Thyroid gland (tissue), 4 donors: ENCODE results near the gene DOK1. TPM values are rescaled to one million over a fixed set of nuclear protein-coding genes. Genes with fewer than 3 reads are reported as not detected.

Source experiments
- DNase-seq, 2 donors: peaks; one replicate each; pipeline ENCODE4 v3.0.0-alpha.2; 2019
- H3K27ac ChIP-seq, 3 donors: fragments of 200-600 bp; sonication (generic); 1 replicate in 2 of 3; 2 replicates in 1 of 3; pipeline ENCODE4 v1.5.1; 2016 to 2019; ENCODE audit warnings: mild to moderate bottlenecking in 1 of 3, moderate library complexity in 1 of 3
- H3K27me3 ChIP-seq: fragments of 200-600 bp; sonication (generic); one replicate; pipeline ENCODE4 v1.5.1; 2019
- H3K36me3 ChIP-seq, 2 donors: fragments of 200-600 bp; sonication (generic); one replicate each; pipeline ENCODE4 v1.5.1; 2016 to 2019
- H3K4me1 ChIP-seq, 2 donors: fragments of 200-600 bp; sonication (generic); one replicate each; pipeline ENCODE4 v1.5.1; 2017 to 2019
- H3K4me3 ChIP-seq, 3 donors: fragments of 200-600 bp; sonication (generic); replicated peaks in 1 of 3; 1 replicate in 2 of 3; 2 replicates in 1 of 3; pipeline ENCODE4 v1.5.1; 2016; ENCODE audit warnings: mild to moderate bottlenecking in 1 of 3
- H3K9me3 ChIP-seq: fragments of 200-600 bp; sonication (generic); one replicate; pipeline ENCODE4 v1.5.1; 2017
- POLR2A ChIP-seq, 2 donors: fragments of 450-650 bp; IDR thresholded peaks; one replicate each; pipeline ENCODE4 v1.6.1; 2017; ENCODE audit warnings: antibody characterized with exemption in 2 of 2, mild to moderate bottlenecking in 2 of 2, moderate library complexity in 1 of 2
- WGBS, 2 donors: methylation state at CpG; one replicate each; pipeline ENCODE4 v1.1.5; 2017; 5-methylcytosine and 5-hydroxymethylcytosine counted together
- intact Hi-C: fragments of 100-400 bp; cut with DNase I; formaldehyde crosslinking; loops from one replicate; pipeline ENCODE4 v1.15.1; 2023
- total RNA-seq, 4 donors: library from RNA; depleted of rRNA; stranded (reverse); fragments of >200 nt; gene quantifications; one replicate each; pipeline ENCODE4 v1.2.3, GENCODE V29; 2016
- TF ChIP-seq, protein P1 (sequence below), 6 experiments: fragments of 200-600 bp in 3 of 6; fragments of 450-650 bp in 3 of 6; sonication (generic) in 3 of 6; IDR thresholded peaks; one replicate each; pipeline ENCODE4 v1.5.1; 2016 to 2019; ENCODE audit warnings: antibody characterized with exemption in 6 of 6, mild to moderate bottlenecking in 2 of 6, inconsistent platforms in 1 of 6, moderate library complexity in 1 of 6

DOK1 gene
- total RNA-seq, 4 donors from 2014 or later, result 14.4 to 19.4 (median 18.4) TPM

DNA sequence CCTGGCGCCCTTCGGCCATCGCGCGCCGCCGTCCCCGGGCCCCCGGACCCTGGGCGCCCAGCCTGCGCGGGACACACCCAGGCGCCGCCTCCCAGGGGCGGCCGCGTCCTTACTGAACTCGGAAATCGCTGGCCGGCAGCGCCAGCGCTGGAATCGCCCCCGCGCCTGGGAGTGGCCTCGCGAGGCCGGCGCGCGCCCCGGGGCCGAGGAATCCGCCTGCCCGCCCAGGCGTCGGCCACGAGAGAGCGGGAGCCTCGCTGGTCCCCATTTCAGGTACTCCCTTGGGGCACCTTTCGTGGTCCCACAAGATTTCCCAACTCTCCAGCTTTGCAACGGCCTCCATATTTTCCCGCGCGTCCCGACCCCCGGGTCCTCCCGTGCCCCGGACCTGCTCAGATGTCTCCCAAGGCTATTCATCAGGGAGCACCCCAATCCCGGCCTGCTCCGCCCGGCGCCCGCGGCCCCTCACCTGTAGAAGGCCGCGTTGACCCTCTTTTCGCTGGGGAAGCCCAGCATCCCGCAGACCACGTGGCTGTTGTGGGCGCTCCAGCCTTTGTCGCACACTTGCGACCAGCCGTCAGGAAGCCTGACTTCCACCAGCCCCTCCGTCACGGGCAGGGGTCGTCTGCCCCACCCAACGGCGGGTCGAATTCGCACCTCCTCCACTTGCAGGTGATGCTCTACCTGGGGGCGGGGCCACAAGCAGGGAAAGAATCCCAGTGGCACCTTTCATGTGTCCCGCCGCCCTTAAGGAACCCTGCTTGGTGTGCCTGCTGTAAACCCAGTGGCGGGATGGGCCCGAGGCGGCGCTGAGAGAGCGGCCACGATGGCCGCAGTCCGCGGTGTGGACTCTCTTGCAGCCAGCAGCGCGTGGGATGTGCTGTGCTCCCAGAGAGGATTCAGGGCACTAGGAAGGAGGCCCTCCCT, 5.4 kb upstream of the DOK1 start:
- H3K9me3 ChIP-seq, result no peaks in the 10 kb centered on the region
- intact Hi-C loops, result no loop called here
- H3K27ac ChIP-seq, result peak overlapping the region in 2 of 3 donors; percentile 11 to 57
- H3K36me3 ChIP-seq, result no peaks in the 10 kb centered on the region
- TF ChIP-seq POLR2A (IDR thresholded peaks at IDR 0.05), result peak in 1 of 2 donors; percentile 33
- TF ChIP-seq, protein P1, sequence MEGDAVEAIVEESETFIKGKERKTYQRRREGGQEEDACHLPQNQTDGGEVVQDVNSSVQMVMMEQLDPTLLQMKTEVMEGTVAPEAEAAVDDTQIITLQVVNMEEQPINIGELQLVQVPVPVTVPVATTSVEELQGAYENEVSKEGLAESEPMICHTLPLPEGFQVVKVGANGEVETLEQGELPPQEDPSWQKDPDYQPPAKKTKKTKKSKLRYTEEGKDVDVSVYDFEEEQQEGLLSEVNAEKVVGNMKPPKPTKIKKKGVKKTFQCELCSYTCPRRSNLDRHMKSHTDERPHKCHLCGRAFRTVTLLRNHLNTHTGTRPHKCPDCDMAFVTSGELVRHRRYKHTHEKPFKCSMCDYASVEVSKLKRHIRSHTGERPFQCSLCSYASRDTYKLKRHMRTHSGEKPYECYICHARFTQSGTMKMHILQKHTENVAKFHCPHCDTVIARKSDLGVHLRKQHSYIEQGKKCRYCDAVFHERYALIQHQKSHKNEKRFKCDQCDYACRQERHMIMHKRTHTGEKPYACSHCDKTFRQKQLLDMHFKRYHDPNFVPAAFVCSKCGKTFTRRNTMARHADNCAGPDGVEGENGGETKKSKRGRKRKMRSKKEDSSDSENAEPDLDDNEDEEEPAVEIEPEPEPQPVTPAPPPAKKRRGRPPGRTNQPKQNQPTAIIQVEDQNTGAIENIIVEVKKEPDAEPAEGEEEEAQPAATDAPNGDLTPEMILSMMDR (IDR thresholded peaks at IDR 0.05), result no peak
- H3K27me3 ChIP-seq, result no peaks in the 10 kb centered on the region
- peaks cover 7 to 8% of the 10 kb centered on the region in 2 donors for H3K4me1 ChIP-seq
- H3K4me3 ChIP-seq, result peak overlapping the region in 2 of 3 donors; percentile 30 to 49
- DNase-seq, result peak; percentile 63 to 64
- 8 to 26% methylated on average over 13 to 52 of the region's 85 CpGs for WGBS, 2 donors

DNA sequence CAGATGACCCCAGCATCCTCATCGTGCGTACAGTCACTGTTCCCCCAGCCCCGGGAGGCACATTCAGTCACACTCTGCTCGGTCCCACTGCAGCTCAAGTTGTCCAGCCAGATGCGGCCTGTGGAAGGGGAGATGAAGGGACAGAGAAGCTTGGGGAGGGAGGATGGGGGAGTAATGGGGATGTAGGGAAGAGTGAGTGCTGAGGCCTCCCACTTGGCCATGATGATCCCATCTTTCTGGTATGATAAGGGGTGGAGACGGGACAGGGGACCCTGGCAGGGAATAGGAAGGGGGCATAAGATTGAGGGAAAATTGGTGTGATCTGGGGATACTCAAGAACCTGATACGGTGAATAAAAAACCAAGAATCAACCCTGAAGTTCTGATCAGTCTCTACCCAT, 4.3 kb upstream of the DOK1 start:
- peaks cover 8% of the 10 kb centered on the region in 2 donors for H3K4me1 ChIP-seq
- WGBS, 2 donors, result 86 to 90% methylated on average over 7 of the region's 7 CpGs
- TF ChIP-seq, protein P1 (IDR thresholded peaks at IDR 0.05), result no peak
- TF ChIP-seq POLR2A (IDR thresholded peaks at IDR 0.05), result no peak
- H3K27ac ChIP-seq, result no peak overlapping the region
- no peaks in the 10 kb centered on the region for H3K27me3 ChIP-seq
- no peak for DNase-seq
- intact Hi-C loops, result no loop called here
- H3K36me3 ChIP-seq, result no peaks in the 10 kb centered on the region
- no peak overlapping the region for H3K4me3 ChIP-seq
- H3K9me3 ChIP-seq, result no peaks in the 10 kb centered on the region

DNA sequence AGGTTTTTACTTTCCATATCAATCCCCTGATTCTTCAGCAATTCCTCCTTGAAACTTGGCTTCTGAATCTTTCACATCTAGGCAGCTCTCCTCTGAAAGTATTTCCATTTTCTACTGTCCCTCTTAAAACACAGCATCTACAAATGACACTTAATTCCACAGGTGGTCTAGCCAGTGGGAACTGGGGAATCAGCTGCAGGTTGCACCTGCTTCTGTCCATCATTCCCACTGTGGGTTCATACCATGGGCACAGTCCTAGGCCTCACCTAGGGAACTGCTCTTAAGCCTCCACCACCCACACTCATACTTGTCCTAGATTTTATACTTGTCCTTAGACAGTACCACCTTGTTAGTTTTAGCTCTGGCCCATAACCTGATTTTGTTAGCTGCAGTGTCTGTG, 3.0 kb upstream of the DOK1 start:
- no peak overlapping the region for H3K4me3 ChIP-seq
- H3K27me3 ChIP-seq, result no peaks in the 10 kb centered on the region
- no peak for TF ChIP-seq POLR2A (IDR thresholded peaks at IDR 0.05)
- TF ChIP-seq, protein P1 (IDR thresholded peaks at IDR 0.05), result no peak
- H3K36me3 ChIP-seq, result peaks cover 0 to 2% of the 10 kb centered on the region in 2 donors
- no peak for DNase-seq
- H3K27ac ChIP-seq, result no peak overlapping the region
- intact Hi-C loops, result no loop called here
- H3K4me1 ChIP-seq, result peaks cover 8 to 15% of the 10 kb centered on the region in 2 donors
- H3K9me3 ChIP-seq, result no peaks in the 10 kb centered on the region

GRCh38 chr2:74551942-74552913, 2.3 kb upstream of the DOK1 start:
- intact Hi-C loops, result no loop called here
- Histone ChIP-seq H3K36me3 (peaks cover 0 to 6% of the 10 kb centered on the region in 2 donors), H3K4me3 (no peak overlapping the region), H3K27ac (no peak overlapping the region), H3K4me1 (peaks cover 8 to 15% of the 10 kb centered on the region in 2 donors), H3K27me3 (no peaks in the 10 kb centered on the region), H3K9me3 (no peaks in the 10 kb centered on the region)
- DNase-seq, result no peak
- TF ChIP-seq POLR2A (IDR thresholded peaks at IDR 0.05), result no peak
- TF ChIP-seq, protein P1 (IDR thresholded peaks at IDR 0.05), result no peak
- WGBS, 2 donors, result 75 to 84% methylated on average over 19 to 21 of the region's 21 CpGs
